ENCODE results near the gene MANF. TPM values are rescaled to one million over a fixed set of nuclear protein-coding genes. Genes with fewer than 3 reads are reported as not detected.

The MANF gene
- total RNA-seq, 1 experiment from 2014 or later: 106 TPM

GRCh38 chr3:51343918-51344687 lies 41.0 kb upstream of the MANF start:
- H3K36me3 ChIP-seq (ENCODE audit: insufficient read depth, low read length, poor library complexity, severe bottlenecking): no peaks in the 10 kb centered on the region
- intact Hi-C loops (cut with micrococcal nuclease; ENCODE audit: unreplicated experiment): no loop called here
- no peak for DNase-seq (ENCODE audit: low spot score)
- ChIA-PET POLR2A (ENCODE audit: low non-redundant PET) (no interaction called here), CTCF (no interaction called here)
- no peak overlapping the region for H3K4me3 ChIP-seq (ENCODE audit: low read depth, low read length, poor library complexity, severe bottlenecking)
- no TSS peak for BruUV-seq (replicated peaks)
- TF ChIP-seq, protein P1, sequence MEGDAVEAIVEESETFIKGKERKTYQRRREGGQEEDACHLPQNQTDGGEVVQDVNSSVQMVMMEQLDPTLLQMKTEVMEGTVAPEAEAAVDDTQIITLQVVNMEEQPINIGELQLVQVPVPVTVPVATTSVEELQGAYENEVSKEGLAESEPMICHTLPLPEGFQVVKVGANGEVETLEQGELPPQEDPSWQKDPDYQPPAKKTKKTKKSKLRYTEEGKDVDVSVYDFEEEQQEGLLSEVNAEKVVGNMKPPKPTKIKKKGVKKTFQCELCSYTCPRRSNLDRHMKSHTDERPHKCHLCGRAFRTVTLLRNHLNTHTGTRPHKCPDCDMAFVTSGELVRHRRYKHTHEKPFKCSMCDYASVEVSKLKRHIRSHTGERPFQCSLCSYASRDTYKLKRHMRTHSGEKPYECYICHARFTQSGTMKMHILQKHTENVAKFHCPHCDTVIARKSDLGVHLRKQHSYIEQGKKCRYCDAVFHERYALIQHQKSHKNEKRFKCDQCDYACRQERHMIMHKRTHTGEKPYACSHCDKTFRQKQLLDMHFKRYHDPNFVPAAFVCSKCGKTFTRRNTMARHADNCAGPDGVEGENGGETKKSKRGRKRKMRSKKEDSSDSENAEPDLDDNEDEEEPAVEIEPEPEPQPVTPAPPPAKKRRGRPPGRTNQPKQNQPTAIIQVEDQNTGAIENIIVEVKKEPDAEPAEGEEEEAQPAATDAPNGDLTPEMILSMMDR (conservative IDR thresholded peaks at IDR 0.05; ENCODE audit: low read depth, low read length): no peak
- no peak for TF ChIP-seq EZH2 (IDR thresholded peaks at IDR 0.05; ENCODE audit: borderline replicate concordance, low read depth, low read length, poor library complexity, severe bottlenecking)
- H3K27ac ChIP-seq (ENCODE audit: low read depth, low read length, poor library complexity, severe bottlenecking): no peak overlapping the region
- H3K4me1 ChIP-seq (ENCODE audit: insufficient read depth, low read length, poor library complexity, severe bottlenecking): no peaks in the 10 kb centered on the region
- no peaks in the 10 kb centered on the region for H3K9me3 ChIP-seq (ENCODE audit: low read depth, low read length, poor library complexity, severe bottlenecking)
- H3K27me3 ChIP-seq (replicated peaks; ENCODE audit: insufficient read depth, low read depth, low read length, poor library complexity): no peaks in the 10 kb centered on the region

DNA sequence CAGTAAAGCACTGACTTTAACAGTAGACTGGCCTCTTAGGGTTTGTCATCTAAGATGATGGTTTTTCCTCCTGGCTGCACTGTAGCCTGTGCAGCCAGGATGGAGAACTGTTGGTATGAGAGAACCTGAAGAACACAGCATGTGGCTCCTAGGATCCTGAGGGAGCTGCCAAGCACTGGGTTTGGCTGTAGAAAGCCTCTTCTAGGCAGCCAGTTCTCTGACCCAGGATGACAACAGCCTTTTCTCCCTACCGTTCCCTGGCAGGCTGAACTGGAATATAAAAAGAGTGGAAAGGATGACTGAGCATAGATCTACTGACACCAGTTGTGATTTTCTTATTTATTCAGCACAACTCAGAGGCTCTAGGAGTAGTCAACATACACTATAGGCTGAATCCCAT lies 34.3 kb upstream of the MANF start:
- intact Hi-C loops (cut with micrococcal nuclease; ENCODE audit: unreplicated experiment): no loop called here
- BruUV-seq (replicated peaks): no TSS peak
- H3K9me3 ChIP-seq (ENCODE audit: low read depth, low read length, poor library complexity, severe bottlenecking): no peaks in the 10 kb centered on the region
- H3K27me3 ChIP-seq (replicated peaks; ENCODE audit: insufficient read depth, low read depth, low read length, poor library complexity): no peaks in the 10 kb centered on the region
- POLR2A ChIA-PET (ENCODE audit: low non-redundant PET): no interaction called here
- no peak overlapping the region for H3K27ac ChIP-seq (ENCODE audit: low read depth, low read length, poor library complexity, severe bottlenecking)
- TF ChIP-seq, protein P1 (conservative IDR thresholded peaks at IDR 0.05; ENCODE audit: low read depth, low read length): no peak
- no peak for TF ChIP-seq EZH2 (IDR thresholded peaks at IDR 0.05; ENCODE audit: borderline replicate concordance, low read depth, low read length, poor library complexity, severe bottlenecking)
- no peak for DNase-seq (ENCODE audit: low spot score)
- no peaks in the 10 kb centered on the region for H3K4me1 ChIP-seq (ENCODE audit: insufficient read depth, low read length, poor library complexity, severe bottlenecking)
- H3K4me3 ChIP-seq (ENCODE audit: low read depth, low read length, poor library complexity, severe bottlenecking): no peak overlapping the region
- H3K36me3 ChIP-seq (ENCODE audit: insufficient read depth, low read length, poor library complexity, severe bottlenecking): no peaks in the 10 kb centered on the region
- CTCF ChIA-PET: no interaction called here

GRCh38 chr3:51353131-51353530 lies 32.0 kb upstream of the MANF start:
- Histone ChIP-seq H3K9me3 (ENCODE audit: low read depth, low read length, poor library complexity, severe bottlenecking) (no peaks in the 10 kb centered on the region), H3K27ac (ENCODE audit: low read depth, low read length, poor library complexity, severe bottlenecking) (no peak overlapping the region), H3K36me3 (ENCODE audit: insufficient read depth, low read length, poor library complexity, severe bottlenecking) (no peaks in the 10 kb centered on the region), H3K4me1 (ENCODE audit: insufficient read depth, low read length, poor library complexity, severe bottlenecking) (no peaks in the 10 kb centered on the region), H3K4me3 (ENCODE audit: low read depth, low read length, poor library complexity, severe bottlenecking) (no peak overlapping the region), H3K27me3 (replicated peaks; ENCODE audit: insufficient read depth, low read depth, low read length, poor library complexity) (no peaks in the 10 kb centered on the region)
- no peak for DNase-seq (ENCODE audit: low spot score)
- intact Hi-C loops (cut with micrococcal nuclease; ENCODE audit: unreplicated experiment): no loop called here
- BruUV-seq (replicated peaks): no TSS peak
- POLR2A ChIA-PET (ENCODE audit: low non-redundant PET): no interaction called here
- TF ChIP-seq, protein P1 (conservative IDR thresholded peaks at IDR 0.05; ENCODE audit: low read depth, low read length): no peak
- TF ChIP-seq EZH2 (IDR thresholded peaks at IDR 0.05; ENCODE audit: borderline replicate concordance, low read depth, low read length, poor library complexity, severe bottlenecking): no peak
- CTCF ChIA-PET: no interaction called here

Data from A673 (cell line).